HepG2 (cell line): ENCODE data around the gene SRRM2. TPM values are rescaled to one million over a fixed set of nuclear protein-coding genes. Genes with fewer than 3 reads are reported as not detected.

Source experiments
- ATF5 ChIP-seq: sonication (generic); formaldehyde crosslinking; IDR thresholded peaks from 2 replicates; pipeline ENCODE4 v1.4.0; 2020; ENCODE audit warnings: mild to moderate bottlenecking, low read depth, missing genetic modification reagents
- BATF2 ChIP-seq: sonication (generic); formaldehyde crosslinking; IDR thresholded peaks from 2 replicates; pipeline ENCODE4 v1.8.0; 2022; ENCODE audit warnings: mild to moderate bottlenecking, missing genetic modification reagents, moderate library complexity
- FOSL1 ChIP-seq: sonication (generic); formaldehyde crosslinking; IDR thresholded peaks from 2 replicates; pipeline ENCODE4 v1.9.0; 2021; ENCODE audit warnings: missing genetic modification reagents, borderline replicate concordance
- KLF12 ChIP-seq: sonication (generic); formaldehyde crosslinking; IDR thresholded peaks from 2 replicates; pipeline ENCODE4 v1.4.0; 2020; ENCODE audit warnings: missing genetic modification reagents, borderline replicate concordance
- LCORL ChIP-seq, 2 experiments: fragments of 450-650 bp in 1 of 2; sonication (generic) in 1 of 2; formaldehyde crosslinking in 1 of 2; IDR thresholded peaks; 2 replicates each; pipeline versions ENCODE4 v1.5.0 to v1.6.1; 2017 to 2020; ENCODE audit warnings: antibody characterized with exemption in 1 of 2, missing genetic modification reagents in 1 of 2
- MLX ChIP-seq: IDR thresholded peaks from 2 replicates; pipeline ENCODE4 v1.6.1; 2016
- SALL1 ChIP-seq: sonication (generic); formaldehyde crosslinking; IDR thresholded peaks from 2 replicates; pipeline ENCODE4 v1.8.0; 2022; ENCODE audit warnings: mild to moderate bottlenecking, missing genetic modification reagents
- SIN3B ChIP-seq: fragments of 150-350 bp; IDR thresholded peaks from 2 replicates; pipeline ENCODE4 v1.6.1; 2014; ENCODE audit warnings: low read length
- SNAPC4 ChIP-seq: sonication (generic); formaldehyde crosslinking; IDR thresholded peaks from 2 replicates; pipeline ENCODE4 v1.4.0; 2020; ENCODE audit warnings: mild to moderate bottlenecking, missing genetic modification reagents
- TAF15 ChIP-seq: fragments of 200-400 bp; formaldehyde crosslinking; IDR thresholded peaks from one replicate; pipeline ENCODE4 v1.6.1; 2018; ENCODE audit warnings: mild to moderate bottlenecking, low read depth, low read length; ENCODE audit not compliant: poor library complexity, severe bottlenecking
- TCF7L2 ChIP-seq: IDR thresholded peaks from 2 replicates; pipeline ENCODE4 v1.6.1; 2011; ENCODE audit warnings: mild to moderate bottlenecking, low read depth, low read length, moderate library complexity
- WIZ ChIP-seq: sonication (generic); formaldehyde crosslinking; IDR thresholded peaks from 2 replicates; pipeline ENCODE4 v1.5.1; 2020; ENCODE audit warnings: mild to moderate bottlenecking, missing genetic modification reagents
- ZNF143 ChIP-seq: sonication (generic); formaldehyde crosslinking; IDR thresholded peaks from 2 replicates; pipeline ENCODE4 v1.4.0; 2020; ENCODE audit warnings: missing genetic modification reagents
- ZNF3 ChIP-seq: IDR thresholded peaks from 2 replicates; pipeline ENCODE4 v1.7.0; 2017; ENCODE audit warnings: inconsistent platforms
- ZNF460 ChIP-seq: sonication (generic); formaldehyde crosslinking; IDR thresholded peaks from 2 replicates; pipeline ENCODE4 v1.5.1; 2020; ENCODE audit warnings: missing genetic modification reagents, mild to moderate bottlenecking, borderline replicate concordance
- ZNF468 ChIP-seq: sonication (generic); formaldehyde crosslinking; IDR thresholded peaks from 2 replicates; pipeline ENCODE4 v1.8.0; 2022; ENCODE audit warnings: mild to moderate bottlenecking, moderate library complexity, missing genetic modification reagents
- ZNF512B ChIP-seq: sonication (generic); formaldehyde crosslinking; IDR thresholded peaks from 2 replicates; pipeline ENCODE4 v1.5.1; 2020; ENCODE audit warnings: missing genetic modification reagents, mild to moderate bottlenecking, borderline replicate concordance
- ZNF790 ChIP-seq: sonication (generic); formaldehyde crosslinking; IDR thresholded peaks from 2 replicates; pipeline ENCODE4 v1.8.0; 2022; ENCODE audit warnings: missing genetic modification reagents, mild to moderate bottlenecking, borderline replicate concordance
- polyA plus RNA-seq, 8 experiments: library from polyadenylated mRNA; depleted of rRNA in 3 of 8; stranded (reverse) in 7 of 8; unstranded in 1 of 8; fragments of >200 nt; fragmentation: Illumina TruSeq in 4 of 8; extraction: Trizol in 4 of 8; gene quantifications; 2 replicates each; pipeline versions ENCODE4 v1.2.1 to v1.2.3, GENCODE V29; 2011 to 2016; ENCODE audit warnings: low read depth in 4 of 8, missing spikeins in 1 of 8, mixed read lengths in 1 of 8; ENCODE audit not compliant: insufficient read depth in 1 of 8
- total RNA-seq, 5 experiments: library from RNA; depleted of rRNA; stranded (reverse); fragments of >200 nt; fragmentation: Illumina TruSeq; extraction: Trizol; gene quantifications; 2 replicates each; pipeline ENCODE4 v1.2.3, GENCODE V29; 2016; ENCODE audit warnings: low read depth in 1 of 5

Gene SRRM2
- total and polyA plus RNA-seq, 2 of the 13 experiments (the other 11 are each of a cell fraction or from before 2014, with no cell fraction given): 50.4 to 112 TPM

- TF ChIP-seq SNAPC4 (CRISPR knock-in tag) (no peak), BATF2 (CRISPR knock-in tag) (no peak), ZNF468 (CRISPR knock-in tag) (0 out of 2 replicates have a peak, but pooled peaks have one; percentile 40), TAF15 (no peak), WIZ (no peak), LCORL (IDR thresholded peaks at IDR 0.05) (no peak), LCORL (CRISPR knock-in tag; IDR thresholded peaks at IDR 0.05) (peak; percentile 33; the same call in 1 of the 2 replicates), SALL1 (CRISPR knock-in tag) (peak; percentile 36; the same call in 1 of the 2 replicates), ZNF143 (CRISPR knock-in tag) (0 out of 2 replicates have a peak, but pooled peaks have one; percentile 50), KLF12 (CRISPR knock-in tag) (peak; percentile 50; the same call in 1 of the 2 replicates), MLX (CRISPR knock-in tag) (no peak), TCF7L2 (no peak), ZNF512B (CRISPR knock-in tag) (no peak), SIN3B (peak; percentile 61; the same call in 1 of the 2 replicates), ZNF460 (peak; percentile 90), ZNF3 (CRISPR knock-in tag) (no peak), ZNF790 (CRISPR knock-in tag) (no peak), ATF5 (CRISPR knock-in tag) (no peak), FOSL1 (no peak)
Measured at GRCh38 chr16:2720719-2721633, 31.5 kb upstream of the SRRM2 start (continued).
